Lower leg skin (tissue), 4 donors: ENCODE data around the gene ZNF225. TPM values are rescaled to one million over a fixed set of nuclear protein-coding genes. Genes with fewer than 3 reads are reported as not detected.
"Not testable (repeated sequence)": the region's sequence is repeated elsewhere in the genome, so short reads cannot be mapped to it uniquely, and the experiment has no call there.

ENCODE experiments used
- DNase-seq, 2 donors: peaks; one replicate each; pipeline ENCODE4 v3.0.0-alpha.2; 2019; ENCODE audit warnings: low spot score in 2 of 2
- H3K4me3 ChIP-seq: fragments of 200-600 bp; sonication (generic); 2 replicates; pipeline ENCODE4 v1.5.1; 2017; ENCODE audit warnings: mild to moderate bottlenecking, low read depth; ENCODE audit not compliant: poor library complexity, severe bottlenecking
- POLR2A ChIP-seq, 2 donors: fragments of 450-650 bp; IDR thresholded peaks; one replicate each; pipeline ENCODE4 v1.6.1; 2016 to 2017; ENCODE audit warnings: antibody characterized with exemption in 2 of 2, mild to moderate bottlenecking in 1 of 2, moderate library complexity in 1 of 2
- WGBS, 2 donors: methylation state at CpG; one replicate each; pipeline ENCODE4 v1.1.5; 2018; 5-methylcytosine and 5-hydroxymethylcytosine counted together
- intact Hi-C: fragments of 100-400 bp; cut with DNase I; formaldehyde crosslinking; loops from one replicate; pipeline ENCODE4 v1.15.0; 2023; ENCODE audit warnings: low total_unique reads
- total RNA-seq, 4 donors: library from RNA; depleted of rRNA; stranded (reverse); fragments of >200 nt; gene quantifications; one replicate each; pipeline ENCODE4 v1.1.0, GENCODE V29; 2016
- TF ChIP-seq, protein P1 (sequence below), 3 donors: fragments of 450-650 bp; IDR thresholded peaks; one replicate each; pipeline ENCODE4 v1.5.1; 2016; ENCODE audit warnings: antibody characterized with exemption in 3 of 3, mild to moderate bottlenecking in 3 of 3, moderate library complexity in 2 of 3

The ZNF225 gene
- total RNA-seq, 4 donors from 2014 or later: 1.5 to 3.3 (median 2.4) TPM

- peak within 1 kb of the TSS; percentile 81 for H3K4me3 ChIP-seq
- 1% methylated on average over 31 to 32 of the region's 32 CpGs for WGBS, 2 donors
- peak; percentile 95 to 96 for DNase-seq
- TF ChIP-seq, protein P1, sequence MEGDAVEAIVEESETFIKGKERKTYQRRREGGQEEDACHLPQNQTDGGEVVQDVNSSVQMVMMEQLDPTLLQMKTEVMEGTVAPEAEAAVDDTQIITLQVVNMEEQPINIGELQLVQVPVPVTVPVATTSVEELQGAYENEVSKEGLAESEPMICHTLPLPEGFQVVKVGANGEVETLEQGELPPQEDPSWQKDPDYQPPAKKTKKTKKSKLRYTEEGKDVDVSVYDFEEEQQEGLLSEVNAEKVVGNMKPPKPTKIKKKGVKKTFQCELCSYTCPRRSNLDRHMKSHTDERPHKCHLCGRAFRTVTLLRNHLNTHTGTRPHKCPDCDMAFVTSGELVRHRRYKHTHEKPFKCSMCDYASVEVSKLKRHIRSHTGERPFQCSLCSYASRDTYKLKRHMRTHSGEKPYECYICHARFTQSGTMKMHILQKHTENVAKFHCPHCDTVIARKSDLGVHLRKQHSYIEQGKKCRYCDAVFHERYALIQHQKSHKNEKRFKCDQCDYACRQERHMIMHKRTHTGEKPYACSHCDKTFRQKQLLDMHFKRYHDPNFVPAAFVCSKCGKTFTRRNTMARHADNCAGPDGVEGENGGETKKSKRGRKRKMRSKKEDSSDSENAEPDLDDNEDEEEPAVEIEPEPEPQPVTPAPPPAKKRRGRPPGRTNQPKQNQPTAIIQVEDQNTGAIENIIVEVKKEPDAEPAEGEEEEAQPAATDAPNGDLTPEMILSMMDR (IDR thresholded peaks at IDR 0.05): no peak
- no peak for TF ChIP-seq POLR2A (IDR thresholded peaks at IDR 0.05)
- intact Hi-C loops: no loop called here
Measured at GRCh38 chr19:44164673-44165512, 51.7 kb downstream of the ZNF225 start, which contains the start of gene ZNF226. TSS of gene ZNF226 (plus strand) at chr19:44165100. CDS start at chr19:44170081, 4,981 bp downstream.

DNA sequence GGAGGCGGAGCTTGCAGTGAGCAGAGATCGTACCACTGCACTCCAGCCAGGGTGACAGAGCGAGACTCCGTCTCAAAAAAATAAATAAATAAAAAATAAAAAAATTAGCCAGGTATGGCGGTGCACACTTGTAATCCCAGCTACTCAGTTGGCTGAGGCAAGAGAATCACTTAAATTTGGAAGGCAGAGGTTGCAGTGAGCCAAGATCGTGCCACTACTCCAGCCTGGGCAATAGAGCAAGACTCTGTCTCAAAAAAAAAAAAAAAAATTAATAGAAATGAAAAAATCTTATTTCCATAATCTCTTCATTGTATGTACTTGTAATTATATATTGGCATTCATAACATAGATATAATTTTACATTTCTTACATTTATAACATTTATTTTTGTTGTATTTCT is 57.5 kb downstream of the ZNF225 start:
- intact Hi-C loops: not testable (repeated sequence)

DNA sequence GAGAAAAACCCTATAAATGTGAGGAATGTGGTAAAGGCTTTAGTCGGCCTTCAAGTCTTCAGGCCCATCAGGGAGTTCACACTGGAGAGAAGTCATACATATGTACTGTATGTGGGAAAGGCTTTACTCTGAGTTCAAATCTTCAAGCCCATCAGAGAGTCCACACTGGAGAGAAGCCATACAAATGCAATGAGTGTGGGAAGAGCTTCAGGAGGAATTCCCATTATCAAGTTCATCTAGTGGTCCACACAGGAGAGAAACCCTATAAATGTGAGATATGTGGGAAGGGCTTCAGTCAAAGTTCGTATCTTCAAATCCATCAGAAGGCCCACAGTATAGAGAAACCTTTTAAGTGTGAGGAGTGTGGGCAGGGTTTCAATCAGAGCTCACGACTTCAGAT is 63.4 kb downstream of the ZNF225 start:
- WGBS, 2 donors: 96% methylated on average over 3 of the region's 3 CpGs
- TF ChIP-seq, protein P1 (IDR thresholded peaks at IDR 0.05): no peak
- TF ChIP-seq POLR2A (IDR thresholded peaks at IDR 0.05): no peak
- DNase-seq: no peak
- no peak overlapping the region for H3K4me3 ChIP-seq
- intact Hi-C loops: no loop called here

More for the DNA sequence above, 57.5 kb downstream of the ZNF225 start:
- 96 to 100% methylated on average over 6 of the region's 6 CpGs for WGBS, 2 donors
- H3K4me3 ChIP-seq, DNase-seq: not testable (repeated sequence)

GRCh38 chr19:44180968-44181367 is 67.8 kb downstream of the ZNF225 start:
- TF ChIP-seq, protein P1 (IDR thresholded peaks at IDR 0.05): no peak
- no peak for TF ChIP-seq POLR2A (IDR thresholded peaks at IDR 0.05)
- DNase-seq: no peak
- intact Hi-C loops: no loop called here
- no peak overlapping the region for H3K4me3 ChIP-seq

GRCh38 chr19:44182145-44182544 is 68.9 kb downstream of the ZNF225 start:
- intact Hi-C loops: no loop called here
- WGBS, 2 donors: 83 to 89% methylated on average over 10 of the region's 10 CpGs

More at GRCh38 chr19:44182145-44182544, 68.9 kb downstream of the ZNF225 start:
- H3K4me3 ChIP-seq: no peak overlapping the region
- no peak for DNase-seq
- TF ChIP-seq, protein P1 (IDR thresholded peaks at IDR 0.05): no peak
- TF ChIP-seq POLR2A (IDR thresholded peaks at IDR 0.05): no peak

Other genes starting within 250 kb of the ZNF225 start
- gene ZNF404, start 229.4 kb upstream of the ZNF225 start, total RNA-seq: 1 to 10 TPM in 3 of 4 donors, under 1 TPM in 1; 0.71 to 4.5 (median 2.5) TPM
- gene ZNF45, start 178.1 kb upstream of the ZNF225 start, total RNA-seq: 10 to 100 TPM in 3 of 4 donors, 1 to 10 TPM in 1; 7.8 to 13.1 (median 11.2) TPM
- gene ZNF221, start 162.2 kb upstream of the ZNF225 start, total RNA-seq: 1 to 10 TPM; 2.5 to 4.3 (median 3.6) TPM
- 10 to 100 TPM in 1 of 4 donors, 1 to 10 TPM in 3; 5.9 to 10.3 (median 8.6) TPM for gene ZNF155, start 129.2 kb upstream of the ZNF225 start, total RNA-seq
- 10 to 100 TPM in 1 of 4 donors, 1 to 10 TPM in 3; 3.1 to 10.6 (median 3.7) TPM for gene ZNF230, start 110.4 kb upstream of the ZNF225 start, total RNA-seq
- 1 to 10 TPM; 1.1 to 6.1 (median 2.6) TPM for gene ZNF222, start 88.0 kb upstream of the ZNF225 start, total RNA-seq
- gene ZNF223, start 61.4 kb upstream of the ZNF225 start, total RNA-seq: 1 to 10 TPM; 4.8 to 9.7 (median 6.7) TPM
- 1 to 10 TPM; 2.6 to 3.4 (median 3.0) TPM for gene ZNF284, start 41.2 kb upstream of the ZNF225 start, total RNA-seq
- 10 to 100 TPM; 12.5 to 27.1 (median 20.3) TPM for gene ZNF224, start 19.0 kb upstream of the ZNF225 start, total RNA-seq
- gene ZNF234, start 28.2 kb downstream of the ZNF225 start, total RNA-seq: 1 to 10 TPM; 5.8 to 8.3 (median 7.1) TPM
- gene ZNF226, start 51.7 kb downstream of the ZNF225 start, total RNA-seq: 10 to 100 TPM; 13.4 to 30.4 (median 19.8) TPM
- 10 to 100 TPM; 10.1 to 15.5 (median 13.4) TPM for gene ZNF227, start 99.1 kb downstream of the ZNF225 start, total RNA-seq
- 1 to 10 TPM in 1 of 4 donors, under 1 TPM in 1, not detected in 2; 0.06 to 1.4 TPM for gene ZNF233, start 146.5 kb downstream of the ZNF225 start, total RNA-seq
- gene ZNF235, start 191.6 kb downstream of the ZNF225 start, total RNA-seq: 1 to 10 TPM; 3.6 to 4.5 (median 4.1) TPM
- 1 to 10 TPM; 3.0 to 4.4 (median 3.9) TPM for gene ZNF112, start 243.3 kb downstream of the ZNF225 start, total RNA-seq